ENCODE results near the gene EYA2.
"Not testable (repeated sequence)": the region's sequence is repeated elsewhere in the genome, so short reads cannot be mapped to it uniquely, and the experiment has no call there.

DNA sequence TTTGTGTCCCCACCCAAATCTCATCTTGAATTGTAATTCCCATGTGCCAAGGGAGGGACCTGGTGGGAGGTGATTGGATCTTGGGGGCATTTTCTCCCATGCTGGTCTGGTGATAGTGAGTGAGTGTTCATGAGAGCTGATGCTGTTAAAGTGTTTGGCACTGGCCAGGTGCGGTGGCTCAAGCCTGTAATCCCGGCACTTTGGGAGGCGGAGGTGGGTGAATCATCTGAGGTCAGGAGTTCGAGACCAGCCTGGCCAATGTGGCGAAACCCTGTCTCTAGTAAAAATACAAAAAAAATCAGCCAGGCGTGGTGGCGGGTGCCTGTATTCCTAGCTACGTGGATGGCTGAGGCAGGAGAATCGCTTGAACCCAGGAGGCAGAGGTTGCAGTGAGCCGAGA, 37.8 kb downstream of the EYA2 start:
- TF ChIP-seq, protein P1, sequence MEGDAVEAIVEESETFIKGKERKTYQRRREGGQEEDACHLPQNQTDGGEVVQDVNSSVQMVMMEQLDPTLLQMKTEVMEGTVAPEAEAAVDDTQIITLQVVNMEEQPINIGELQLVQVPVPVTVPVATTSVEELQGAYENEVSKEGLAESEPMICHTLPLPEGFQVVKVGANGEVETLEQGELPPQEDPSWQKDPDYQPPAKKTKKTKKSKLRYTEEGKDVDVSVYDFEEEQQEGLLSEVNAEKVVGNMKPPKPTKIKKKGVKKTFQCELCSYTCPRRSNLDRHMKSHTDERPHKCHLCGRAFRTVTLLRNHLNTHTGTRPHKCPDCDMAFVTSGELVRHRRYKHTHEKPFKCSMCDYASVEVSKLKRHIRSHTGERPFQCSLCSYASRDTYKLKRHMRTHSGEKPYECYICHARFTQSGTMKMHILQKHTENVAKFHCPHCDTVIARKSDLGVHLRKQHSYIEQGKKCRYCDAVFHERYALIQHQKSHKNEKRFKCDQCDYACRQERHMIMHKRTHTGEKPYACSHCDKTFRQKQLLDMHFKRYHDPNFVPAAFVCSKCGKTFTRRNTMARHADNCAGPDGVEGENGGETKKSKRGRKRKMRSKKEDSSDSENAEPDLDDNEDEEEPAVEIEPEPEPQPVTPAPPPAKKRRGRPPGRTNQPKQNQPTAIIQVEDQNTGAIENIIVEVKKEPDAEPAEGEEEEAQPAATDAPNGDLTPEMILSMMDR (IDR thresholded peaks at IDR 0.05): not testable (repeated sequence)
- TF ChIP-seq EZH2 (IDR thresholded peaks at IDR 0.05; ENCODE audit: borderline replicate concordance, insufficient read depth, low read depth, low read length, poor library complexity, severe bottlenecking): not testable (repeated sequence)

All from B cell (primary cell).